Smooth muscle cell (in vitro differentiated cells): ENCODE data around the gene KANK2. TPM values are rescaled to one million over a fixed set of nuclear protein-coding genes. Genes with fewer than 3 reads are reported as not detected.
A peak's percentile ranks its signal among the peaks of the same experiment; 100 is the strongest.

Source experiments
- DNase-seq: peaks from one replicate; lab custom pipeline; 2025; ENCODE audit not compliant: unreplicated experiment; lab: John Stamatoyannopoulos, UW
- H2AFZ ChIP-seq: fragments of 200-600 bp; sonication (generic); 2 replicates; pipeline ENCODE4 v1.6.0; 2016; ENCODE audit warnings: antibody characterized with exemption, low read depth, mild to moderate bottlenecking
- H3F3A ChIP-seq: fragments of 200-600 bp; sonication (generic); 2 replicates; pipeline ENCODE4 v1.6.0; 2017; ENCODE audit warnings: antibody characterized with exemption, low read depth
- H3K27ac ChIP-seq: fragments of 200-600 bp; sonication (generic); 2 replicates; pipeline ENCODE4 v1.5.1; 2016; ENCODE audit warnings: low read depth, mild to moderate bottlenecking
- H3K27me3 ChIP-seq: fragments of 200-600 bp; sonication (generic); 2 replicates; pipeline ENCODE4 v1.6.1; 2016; ENCODE audit warnings: low read depth, mild to moderate bottlenecking
- H3K36me3 ChIP-seq: fragments of 200-600 bp; sonication (generic); 2 replicates; pipeline ENCODE4 v1.5.1; 2016; ENCODE audit warnings: low read depth
- H3K4me1 ChIP-seq: fragments of 200-600 bp; sonication (generic); 2 replicates; pipeline ENCODE4 v1.5.1; 2016; ENCODE audit warnings: low read depth
- H3K4me2 ChIP-seq: fragments of 200-600 bp; sonication (generic); 2 replicates; pipeline ENCODE4 v1.6.0; 2016; ENCODE audit warnings: mild to moderate bottlenecking
- H3K4me3 ChIP-seq: fragments of 200-600 bp; sonication (generic); 2 replicates; pipeline ENCODE4 v1.5.1; 2016; ENCODE audit warnings: mild to moderate bottlenecking
- H3K79me2 ChIP-seq: fragments of 200-600 bp; sonication (generic); 2 replicates; pipeline ENCODE4 v1.6.0; 2016; ENCODE audit warnings: low read depth, mild to moderate bottlenecking
- H3K9ac ChIP-seq: fragments of 200-600 bp; sonication (generic); 2 replicates; pipeline ENCODE4 v1.6.0; 2016; ENCODE audit warnings: low read depth
- H3K9me3 ChIP-seq: fragments of 200-600 bp; sonication (generic); replicated peaks from 2 replicates; pipeline ENCODE4 v1.5.1; 2016; ENCODE audit warnings: low read depth
- H4K20me1 ChIP-seq: fragments of 200-600 bp; sonication (generic); 2 replicates; pipeline ENCODE4 v1.6.0; 2016; ENCODE audit warnings: low read depth
- CTCF ChIP-seq: fragments of 200-600 bp; sonication (generic); IDR thresholded peaks from 2 replicates; pipeline ENCODE4 v1.5.1; 2017; ENCODE audit warnings: borderline replicate concordance, mild to moderate bottlenecking, antibody characterized with exemption; ENCODE audit not compliant: insufficient read depth, poor library complexity, severe bottlenecking
- WGBS: methylation state at CpG from one replicate; pipeline ENCODE4 v1.1.7; 2016; ENCODE audit warnings: low lambda C conversion rate; 5-methylcytosine and 5-hydroxymethylcytosine counted together
- polyA plus RNA-seq: library from polyadenylated mRNA; unstranded; fragments of >200 nt; fragmentation: Nextera tagmentation; extraction: Ambion mirVana; gene quantifications from 2 replicates; pipeline ENCODE4 v1.2.1, GENCODE V29; 2016
- total RNA-seq: library from RNA; depleted of rRNA; stranded (reverse); fragments of >200 nt; gene quantifications from 2 replicates; pipeline ENCODE4 v1.2.3, GENCODE V29; 2014

Gene KANK2
- total and polyA plus RNA-seq, 2 experiments from 2014 or later: 28.1 to 32.0 TPM

DNA sequence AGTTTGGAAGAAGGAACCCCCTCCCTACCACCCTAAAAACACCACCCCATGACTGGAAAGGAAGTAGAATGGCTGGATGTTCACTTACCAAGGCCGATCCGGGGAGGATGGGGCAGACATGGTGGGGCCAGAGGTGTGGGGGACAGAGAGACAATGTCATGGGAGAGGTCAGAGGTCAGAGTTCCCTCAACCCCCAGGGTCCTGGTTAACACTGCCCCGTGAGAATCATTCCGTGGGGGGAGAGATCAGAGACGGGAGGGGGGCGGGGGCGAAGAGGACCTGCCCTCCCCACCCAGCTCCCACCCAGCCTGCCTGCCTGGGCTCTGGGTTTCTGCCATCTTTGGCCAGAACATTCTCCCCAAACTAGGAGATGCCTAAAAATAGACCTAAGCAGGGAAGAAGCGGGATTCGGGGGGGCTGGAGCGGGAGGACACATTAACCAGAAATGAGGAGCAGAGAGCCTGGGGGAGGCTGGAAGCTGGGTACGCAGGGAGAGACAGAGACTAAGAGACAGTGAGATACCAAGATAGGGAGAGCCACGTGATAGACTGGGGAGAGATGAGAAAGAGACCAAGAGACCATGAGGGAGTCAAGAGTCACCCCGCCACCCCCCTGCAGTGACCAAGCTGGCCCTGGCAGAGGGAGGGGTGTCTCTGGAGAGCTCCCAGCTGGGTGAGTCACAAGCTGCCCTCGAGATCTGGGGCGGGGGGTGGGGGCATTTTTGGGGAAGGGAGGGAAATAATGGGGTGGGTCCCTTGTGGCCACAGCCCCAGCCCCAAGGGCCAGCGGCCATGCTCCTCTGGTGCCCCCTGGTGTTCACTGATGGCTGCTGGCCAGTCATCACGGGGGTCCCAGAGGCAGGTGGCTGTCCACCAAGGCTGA is 6.1 kb upstream of the KANK2 start:
- Histone ChIP-seq H2AFZ (no peak overlapping the region), H3F3A (no peaks in the 10 kb centered on the region), H3K27me3 (no peaks in the 10 kb centered on the region), H4K20me1 (no peaks in the 10 kb centered on the region), H3K9ac (no peak overlapping the region), H3K4me1 (no peaks in the 10 kb centered on the region), H3K4me2 (peak overlapping the region; percentile 65), H3K27ac (peak overlapping the region; percentile 31), H3K9me3 (no peaks in the 10 kb centered on the region), H3K36me3 (no peaks in the 10 kb centered on the region), H3K4me3 (no peak overlapping the region), H3K79me2 (no peaks in the 10 kb centered on the region)
- 38% methylated on average over 14 of the region's 17 CpGs for WGBS
- peak; percentile 94 for TF ChIP-seq CTCF
- DNase-seq: peak; percentile 73

DNA sequence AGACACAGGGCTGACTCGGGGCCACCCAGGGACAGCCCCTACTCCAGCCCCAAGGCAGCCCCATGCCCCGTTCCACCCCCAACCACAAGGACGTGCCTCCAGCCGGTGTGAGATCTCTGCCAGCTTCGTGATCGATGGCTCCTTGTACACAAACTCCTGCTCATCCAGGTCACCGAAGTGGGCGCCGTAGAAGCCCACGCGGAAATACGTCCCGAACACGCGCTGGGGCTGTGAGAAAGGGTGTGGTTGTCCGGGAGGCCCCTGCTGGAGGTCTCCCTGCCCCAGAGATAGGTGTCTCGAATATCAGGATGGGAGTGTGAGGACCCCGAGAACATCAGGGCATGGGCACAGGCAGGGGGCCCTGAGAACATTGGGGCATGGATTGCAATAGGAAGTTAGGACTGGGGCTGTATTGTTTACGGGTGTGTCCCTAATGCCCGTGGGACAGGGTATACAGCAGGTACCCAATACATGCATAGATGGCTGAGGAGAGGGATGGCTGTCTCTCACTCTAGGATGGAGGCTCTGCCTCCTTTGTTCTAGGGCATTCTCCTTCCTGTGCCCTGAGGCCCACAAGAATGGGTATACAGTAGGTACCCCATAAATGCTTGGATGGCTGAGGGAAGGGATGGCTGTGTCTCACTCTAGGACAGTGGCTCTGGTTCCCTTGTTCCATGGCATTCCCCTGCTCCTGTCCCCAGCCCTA is 5.3 kb upstream of the KANK2 start:
- no peaks in the 10 kb centered on the region for H3K9me3 ChIP-seq
- no peak overlapping the region for H3K4me3 ChIP-seq
- H3K4me1 ChIP-seq: no peaks in the 10 kb centered on the region
- H3K4me2 ChIP-seq: no peak overlapping the region
- no peak overlapping the region for H3K27ac ChIP-seq
- H3F3A ChIP-seq: peaks cover 4% of the 10 kb centered on the region
- H3K27me3 ChIP-seq: no peaks in the 10 kb centered on the region
- H3K36me3 ChIP-seq: no peaks in the 10 kb centered on the region
- DNase-seq: no peak
- no peaks in the 10 kb centered on the region for H3K79me2 ChIP-seq
- TF ChIP-seq CTCF: no peak
- 95% methylated on average over 20 of the region's 20 CpGs for WGBS
- H3K9ac ChIP-seq: no peak overlapping the region
- H2AFZ ChIP-seq: no peak overlapping the region
- H4K20me1 ChIP-seq: no peaks in the 10 kb centered on the region

GRCh38 chr19:11201791-11202190 is 4.4 kb upstream of the KANK2 start:
- no peak for DNase-seq

More at GRCh38 chr19:11201791-11202190, 4.4 kb upstream of the KANK2 start:
- H3F3A ChIP-seq: peaks cover 4% of the 10 kb centered on the region
- no peak overlapping the region for H3K9ac ChIP-seq
- no peaks in the 10 kb centered on the region for H3K36me3 ChIP-seq
- no peak for TF ChIP-seq CTCF
- no peaks in the 10 kb centered on the region for H3K4me1 ChIP-seq
- H2AFZ ChIP-seq: no peak overlapping the region
- peaks cover 5% of the 10 kb centered on the region for H3K79me2 ChIP-seq
- no peak overlapping the region for H3K27ac ChIP-seq
- 97% methylated on average over 21 of the region's 24 CpGs for WGBS
- no peaks in the 10 kb centered on the region for H3K9me3 ChIP-seq
- no peaks in the 10 kb centered on the region for H4K20me1 ChIP-seq
- no peak overlapping the region for H3K4me3 ChIP-seq
- no peaks in the 10 kb centered on the region for H3K27me3 ChIP-seq
- H3K4me2 ChIP-seq: no peak overlapping the region
